ENCODE results near the gene DSC2. TPM values are rescaled to one million over a fixed set of nuclear protein-coding genes. Genes with fewer than 3 reads are reported as not detected.

Gene DSC2
- total RNA-seq = 19.8 TPM

GRCh38 chr18:31102025-31102684 lies at the start of gene DSC2:
Gene DSC2, minus strand, starts transcription at chr18:31102421. Its CDS starts 450 bp downstream, at chr18:31101971.

GRCh38 chr18:31042406-31043181 lies 59.6 kb downstream of the DSC2 start, which contains the start of gene DSC3:
Gene DSC3, minus strand, starts transcription at chr18:31042742. Its CDS starts 82 bp downstream, at chr18:31042660.

Other genes with a start within 250 kb of the DSC2 start
- gene DSC3, start 59.7 kb downstream of the DSC2 start, total RNA-seq = 1.6 TPM
- 0.47 TPM for gene DSC1, start 60.4 kb upstream of the DSC2 start, total RNA-seq
- gene DSG1, start 215.7 kb upstream of the DSC2 start, total RNA-seq = 0.06 TPM

Measured in metanephros (tissue), 1 donor.